Mesendoderm (in vitro differentiated cells): Measurements from ENCODE around the gene ACSL6.
A peak's percentile ranks its signal among the peaks of the same experiment; 100 is the strongest.

Experiments
- DNase-seq: peaks from one replicate; pipeline ENCODE4 v3.0.0; 2013
- H2AK5ac ChIP-seq: 2 replicates; pipeline ENCODE4 v1.6.1; 2013; ENCODE audit warnings: low read length, inconsistent platforms
- H2BK120ac ChIP-seq: 2 replicates; pipeline ENCODE4 v1.6.1; 2013; ENCODE audit warnings: low read depth, mild to moderate bottlenecking, low read length, moderate library complexity, mixed read lengths
- H2BK15ac ChIP-seq: replicated peaks from 2 replicates; pipeline ENCODE4 v1.6.1; 2013; ENCODE audit warnings: low read depth, mild to moderate bottlenecking, moderate library complexity
- H2BK5ac ChIP-seq: 2 replicates; pipeline ENCODE4 v1.6.1; 2013; ENCODE audit warnings: low read length, inconsistent platforms
- H3K18ac ChIP-seq: 2 replicates; pipeline ENCODE4 v1.6.1; 2013; ENCODE audit warnings: mild to moderate bottlenecking, low read length, mixed read lengths
- H3K23ac ChIP-seq: one replicate; pipeline ENCODE4 v1.6.1; 2013; ENCODE audit warnings: low read length
- H3K27ac ChIP-seq: 2 replicates; pipeline ENCODE4 v1.5.1; 2013; ENCODE audit warnings: low read depth, mild to moderate bottlenecking, inconsistent platforms, low read length, moderate library complexity
- H3K27me3 ChIP-seq: 2 replicates; pipeline ENCODE4 v1.6.1; 2013; ENCODE audit warnings: low read length, control low read depth, mild to moderate bottlenecking, inconsistent platforms; ENCODE audit not compliant: insufficient read depth, poor library complexity
- H3K36me3 ChIP-seq: 2 replicates; pipeline ENCODE4 v1.6.1; 2013; ENCODE audit warnings: low read length, inconsistent platforms; ENCODE audit not compliant: control insufficient read depth, insufficient read depth
- H3K4ac ChIP-seq: one replicate; pipeline ENCODE4 v1.6.1; 2013; ENCODE audit warnings: low read depth, mild to moderate bottlenecking, low read length, moderate library complexity
- H3K4me1 ChIP-seq: 2 replicates; pipeline ENCODE4 v1.6.1; 2013; ENCODE audit warnings: low read depth, low read length, inconsistent platforms; ENCODE audit not compliant: control insufficient read depth
- H3K4me2 ChIP-seq: 2 replicates; pipeline ENCODE4 v1.6.1; 2013; ENCODE audit warnings: low read length
- H3K4me3 ChIP-seq: 2 replicates; pipeline ENCODE4 v1.5.1; 2013; ENCODE audit warnings: mild to moderate bottlenecking, low read length
- H3K56ac ChIP-seq: one replicate; pipeline ENCODE4 v1.6.1; 2013; ENCODE audit warnings: low read length
- H3K79me1 ChIP-seq: 2 replicates; pipeline ENCODE4 v1.6.1; 2013; ENCODE audit warnings: low read length, inconsistent platforms
- H3K79me2 ChIP-seq: 2 replicates; pipeline ENCODE4 v1.6.1; 2013; ENCODE audit warnings: mild to moderate bottlenecking, low read length; ENCODE audit not compliant: control insufficient read depth, insufficient read depth
- H3K9ac ChIP-seq: 2 replicates; pipeline ENCODE4 v1.6.1; 2013; ENCODE audit warnings: low read length, inconsistent platforms
- H4K5ac ChIP-seq: one replicate; pipeline ENCODE4 v1.6.1; 2013; ENCODE audit warnings: low read length
- H4K8ac ChIP-seq: one replicate; pipeline ENCODE4 v1.6.1; 2013; ENCODE audit warnings: low read depth, mild to moderate bottlenecking, control low read depth, low read length, moderate library complexity
- WGBS: extraction: QIAGEN DNeasy Blood & Tissue Kit; methylation state at CpG from one replicate; pipeline ENCODE4 v1.1.7; 2013; ENCODE audit warnings: low lambda C conversion rate, missing lambda C conversion rate; ENCODE audit not compliant: insufficient coverage; ENCODE audit errors: extremely low coverage; 5-methylcytosine and 5-hydroxymethylcytosine counted together

Gene ACSL6

DNA sequence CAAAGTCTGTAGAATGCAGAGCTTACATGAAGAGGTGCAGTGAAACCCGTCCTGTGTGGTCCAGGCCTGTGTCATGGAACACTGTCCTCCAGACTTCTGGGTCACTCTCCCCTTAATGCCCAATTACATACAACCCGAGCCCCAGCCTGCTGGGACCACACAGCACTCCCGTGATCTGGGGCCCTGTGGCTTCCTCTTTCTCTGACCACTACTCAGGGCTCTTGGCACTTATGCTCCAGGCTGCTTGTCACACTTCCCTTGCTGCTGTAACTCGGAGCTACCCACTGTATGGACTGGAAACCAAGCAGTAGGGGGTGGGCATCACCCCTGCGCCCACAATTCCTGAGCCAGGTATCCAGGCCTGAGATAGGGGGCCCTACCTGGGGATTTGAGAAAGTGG lies 38.7 kb upstream of the ACSL6 start:
- no peaks in the 10 kb centered on the region for H3K36me3 ChIP-seq
- no peak overlapping the region for H3K23ac ChIP-seq
- no peak for DNase-seq
- no peak overlapping the region for H2BK120ac ChIP-seq
- no CpG with 5 or more reads among the region's 5 CpGs for WGBS
- no peaks in the 10 kb centered on the region for H3K79me1 ChIP-seq
- no peaks in the 10 kb centered on the region for H3K4me1 ChIP-seq
- no peak overlapping the region for H3K4me2 ChIP-seq
- H2BK15ac ChIP-seq, result no peak overlapping the region
- no peak overlapping the region for H3K9ac ChIP-seq
- no peak overlapping the region for H2AK5ac ChIP-seq
- H3K27ac ChIP-seq, result no peak overlapping the region
- H3K27me3 ChIP-seq, result no peaks in the 10 kb centered on the region
- no peak overlapping the region for H4K8ac ChIP-seq
- no peak overlapping the region for H3K56ac ChIP-seq
- no peak overlapping the region for H4K5ac ChIP-seq
- H2BK5ac ChIP-seq, result no peak overlapping the region
- H3K4ac ChIP-seq, result no peak overlapping the region
- H3K18ac ChIP-seq, result no peak overlapping the region
- H3K79me2 ChIP-seq, result no peaks in the 10 kb centered on the region
- no peak overlapping the region for H3K4me3 ChIP-seq

DNA sequence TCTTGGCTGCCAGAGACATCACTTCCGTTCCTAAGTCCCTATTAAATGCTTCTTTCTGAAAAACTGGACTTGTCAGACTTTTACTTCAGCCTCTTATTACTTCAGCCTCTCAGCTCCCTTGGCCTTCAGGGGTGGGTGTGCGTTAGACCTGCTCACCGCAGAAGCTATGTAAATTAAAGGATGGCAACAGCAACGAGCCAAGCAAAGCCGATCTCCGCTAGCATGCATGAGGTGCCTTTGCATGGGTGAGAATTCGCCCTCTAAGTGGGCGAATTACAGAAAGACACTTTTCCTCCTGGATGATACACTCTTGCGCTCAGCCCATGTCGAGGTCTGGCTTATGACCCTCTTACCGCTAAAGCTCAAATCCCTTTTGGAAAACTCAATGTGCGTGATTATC lies 38.1 kb upstream of the ACSL6 start:
- Histone ChIP-seq H3K4me2 (no peak overlapping the region), H3K18ac (no peak overlapping the region), H3K4me3 (no peak overlapping the region), H3K27ac (no peak overlapping the region), H3K79me2 (no peaks in the 10 kb centered on the region), H3K23ac (no peak overlapping the region), H3K4ac (no peak overlapping the region), H4K5ac (no peak overlapping the region), H3K4me1 (no peaks in the 10 kb centered on the region), H3K9ac (no peak overlapping the region), H2BK15ac (no peak overlapping the region), H3K36me3 (no peaks in the 10 kb centered on the region), H2BK120ac (no peak overlapping the region), H2BK5ac (no peak overlapping the region), H3K79me1 (no peaks in the 10 kb centered on the region), H3K56ac (no peak overlapping the region), H4K8ac (no peak overlapping the region), H2AK5ac (no peak overlapping the region), H3K27me3 (no peaks in the 10 kb centered on the region)
- no CpG with 5 or more reads among the region's 12 CpGs for WGBS
- DNase-seq, result no peak

DNA sequence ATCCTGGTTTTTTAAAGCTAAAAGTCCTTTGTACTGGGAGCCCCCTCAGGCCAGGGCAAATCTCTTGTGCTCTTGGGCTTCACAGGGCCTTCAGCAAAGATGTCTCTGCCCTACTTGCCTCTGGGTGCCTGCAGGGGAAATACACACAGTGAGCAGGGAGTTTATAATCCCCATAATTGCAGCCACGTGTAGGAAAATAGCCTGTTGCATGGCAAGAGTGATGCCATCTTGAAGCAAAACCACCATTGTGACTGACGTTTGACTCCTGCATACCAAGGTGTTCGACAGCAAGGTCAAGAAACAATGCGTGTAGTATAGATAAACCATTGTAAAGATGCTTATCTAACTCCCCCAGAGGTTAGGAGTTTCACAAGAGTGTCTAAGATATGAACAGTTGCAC lies 37.6 kb upstream of the ACSL6 start:
- Histone ChIP-seq H2BK15ac (no peak overlapping the region), H2BK5ac (no peak overlapping the region), H3K4me3 (no peak overlapping the region), H3K79me2 (no peaks in the 10 kb centered on the region), H3K56ac (no peak overlapping the region), H3K9ac (no peak overlapping the region), H4K5ac (no peak overlapping the region), H2AK5ac (no peak overlapping the region), H3K79me1 (no peaks in the 10 kb centered on the region), H3K23ac (no peak overlapping the region), H3K4me1 (no peaks in the 10 kb centered on the region), H3K4ac (no peak overlapping the region), H3K27me3 (no peaks in the 10 kb centered on the region), H3K36me3 (no peaks in the 10 kb centered on the region), H3K18ac (no peak overlapping the region), H4K8ac (no peak overlapping the region), H3K27ac (no peak overlapping the region), H3K4me2 (no peak overlapping the region), H2BK120ac (no peak overlapping the region)
- no peak for DNase-seq
- WGBS, result no CpG with 5 or more reads among the region's 4 CpGs

DNA sequence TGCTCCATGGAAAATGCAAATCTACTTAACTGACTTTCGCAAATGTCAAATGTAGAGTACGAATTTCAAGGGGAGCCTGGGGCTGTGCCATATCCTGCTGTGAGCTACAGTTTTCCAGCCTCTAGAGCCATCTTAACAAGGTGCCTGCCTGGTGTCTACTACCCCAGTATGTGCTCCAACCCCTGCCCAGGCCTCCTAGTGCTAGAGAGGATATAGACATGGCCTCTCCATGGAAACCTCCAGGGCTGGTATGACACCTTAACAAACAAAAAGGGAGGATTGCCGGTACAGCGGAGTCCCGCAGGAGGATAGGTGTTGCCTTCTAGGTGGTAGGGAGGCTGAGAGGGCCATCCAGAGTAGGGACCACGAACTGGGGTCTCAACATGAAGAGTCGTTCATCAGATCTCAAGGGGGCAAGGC lies 35.4 kb upstream of the ACSL6 start:
- Histone ChIP-seq H3K56ac (no peak overlapping the region), H2AK5ac (no peak overlapping the region), H3K18ac (no peak overlapping the region), H3K36me3 (no peaks in the 10 kb centered on the region), H4K5ac (no peak overlapping the region), H3K4ac (no peak overlapping the region), H2BK5ac (no peak overlapping the region), H3K4me3 (no peak overlapping the region), H3K79me2 (no peaks in the 10 kb centered on the region), H3K9ac (no peak overlapping the region), H3K79me1 (no peaks in the 10 kb centered on the region), H3K4me1 (no peaks in the 10 kb centered on the region), H2BK15ac (no peak overlapping the region), H3K27ac (no peak overlapping the region), H2BK120ac (no peak overlapping the region), H3K23ac (no peak overlapping the region), H3K4me2 (no peak overlapping the region), H3K27me3 (no peaks in the 10 kb centered on the region), H4K8ac (no peak overlapping the region)
- no CpG with 5 or more reads among the region's 7 CpGs for WGBS
- DNase-seq, result peak; percentile 23

DNA sequence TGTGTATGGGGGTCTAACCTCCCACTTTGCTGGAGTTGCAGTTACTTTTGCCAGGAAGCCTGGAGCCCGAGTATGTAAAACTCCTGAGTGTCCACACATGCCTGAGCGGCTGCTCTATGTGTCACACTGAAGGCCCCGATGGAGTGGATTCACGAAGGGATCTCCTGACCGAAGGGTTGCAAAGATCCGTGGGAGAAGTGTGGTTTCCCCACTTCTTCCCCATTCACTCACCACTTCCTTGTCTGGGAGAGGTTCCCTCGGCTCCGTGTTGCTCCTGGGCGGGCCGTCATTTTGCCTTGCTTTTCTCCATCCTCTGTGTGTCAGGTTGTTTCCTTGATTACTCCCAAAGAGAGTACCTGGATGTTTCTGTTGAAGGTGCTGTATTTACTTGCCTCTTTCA lies 32.7 kb upstream of the ACSL6 start:
- Histone ChIP-seq H2BK5ac (no peak overlapping the region), H3K79me2 (no peaks in the 10 kb centered on the region), H2AK5ac (no peak overlapping the region), H4K8ac (no peak overlapping the region), H3K23ac (no peak overlapping the region), H4K5ac (no peak overlapping the region), H3K4me2 (no peak overlapping the region), H2BK120ac (no peak overlapping the region), H3K27me3 (no peaks in the 10 kb centered on the region), H3K18ac (no peak overlapping the region), H3K4me3 (no peak overlapping the region), H3K79me1 (no peaks in the 10 kb centered on the region), H3K36me3 (no peaks in the 10 kb centered on the region), H3K9ac (no peak overlapping the region), H3K4me1 (no peaks in the 10 kb centered on the region), H3K4ac (no peak overlapping the region), H3K56ac (no peak overlapping the region), H2BK15ac (no peak overlapping the region), H3K27ac (no peak overlapping the region)
- DNase-seq, result no peak
- WGBS, result no CpG with 5 or more reads among the region's 10 CpGs

DNA sequence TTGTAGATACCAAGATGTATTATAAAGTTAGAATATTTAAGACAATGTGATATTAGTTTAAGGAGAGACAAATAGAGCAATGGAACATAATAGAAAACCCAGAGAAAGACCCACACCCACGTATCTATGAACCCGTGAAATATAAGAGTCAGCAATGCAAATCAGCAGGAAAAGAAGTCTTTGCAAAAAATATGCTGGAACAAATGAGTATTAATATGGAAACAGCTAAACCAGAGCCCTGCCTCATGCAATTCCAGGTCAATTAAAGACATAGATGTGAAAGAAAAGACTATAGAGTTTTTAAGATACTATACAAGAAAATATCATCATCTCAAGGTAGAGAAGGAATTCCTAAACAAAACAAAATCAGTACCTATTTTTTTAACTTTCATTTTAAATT lies 25.9 kb upstream of the ACSL6 start:
- Histone ChIP-seq H2BK120ac (no peak overlapping the region), H3K9ac (no peak overlapping the region), H3K4me3 (no peak overlapping the region), H2BK15ac (no peak overlapping the region), H3K4me1 (no peaks in the 10 kb centered on the region), H2AK5ac (no peak overlapping the region), H3K56ac (no peak overlapping the region), H3K27ac (no peak overlapping the region), H2BK5ac (no peak overlapping the region), H3K79me1 (no peaks in the 10 kb centered on the region), H3K23ac (no peak overlapping the region), H4K8ac (no peak overlapping the region), H3K27me3 (no peaks in the 10 kb centered on the region), H3K18ac (no peak overlapping the region), H3K79me2 (no peaks in the 10 kb centered on the region), H3K36me3 (no peaks in the 10 kb centered on the region), H3K4me2 (no peak overlapping the region), H3K4ac (no peak overlapping the region), H4K5ac (no peak overlapping the region)
- no peak for DNase-seq
- WGBS, result no CpG with 5 or more reads among the region's 2 CpGs
